ENCODE results near the gene SETBP1.

GRCh38 chr18:44833786-44834185, 153.1 kb downstream of the SETBP1 start:
- TF ChIP-seq CTCF (IDR thresholded peaks at IDR 0.05 in 2 of 3, conservative IDR thresholded peaks at IDR 0.05 in 1 of 3; ENCODE audit: borderline replicate concordance in 1 of 3, insufficient read depth in 1 of 3, low read depth in 2 of 3, low read length in 2 of 3) (no peak), EZH2 (IDR thresholded peaks at IDR 0.05) (no peak), EZH2phosphoT487 (IDR thresholded peaks at IDR 0.05; ENCODE audit: borderline replicate concordance) (no peak), REST (IDR thresholded peaks at IDR 0.05; ENCODE audit: low read depth) (no peak), POLR2A (IDR thresholded peaks at IDR 0.05; ENCODE audit: borderline replicate concordance, extremely low read depth, insufficient read depth, insufficient read length) (no peak), YY1 (IDR thresholded peaks at IDR 0.05; ENCODE audit: extremely low read depth, insufficient replicate concordance, low read depth, low read length) (no peak)
